ENCODE results near the gene JMJD1C. TPM values are rescaled to one million over a fixed set of nuclear protein-coding genes. Genes with fewer than 3 reads are reported as not detected.

The JMJD1C gene
- total RNA-seq, 1 donor from 2014 or later = 143 TPM

DNA sequence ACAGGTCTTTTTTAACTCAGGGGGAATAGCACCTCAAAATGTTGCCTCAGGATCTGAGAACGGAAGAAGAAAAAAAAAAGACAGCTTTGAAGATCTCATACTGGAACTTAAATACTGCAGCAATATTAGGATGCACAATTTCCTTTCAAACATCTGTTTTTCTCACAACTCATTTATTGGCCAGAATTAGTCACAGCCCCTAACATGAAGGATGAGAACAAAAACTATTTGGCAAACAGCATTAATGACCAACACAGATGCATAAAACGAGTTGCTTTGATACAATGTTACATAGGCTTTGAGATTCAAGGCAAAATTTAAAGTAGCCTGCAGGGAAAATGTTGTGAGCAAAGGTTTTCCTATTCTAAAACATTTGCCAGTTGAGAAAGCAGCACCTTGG is 36.5 kb downstream of the JMJD1C start:
- no peak overlapping the region for H3K27ac ChIP-seq
- peaks cover 32% of the 10 kb centered on the region for H3K36me3 Mint-ChIP-seq

DNA sequence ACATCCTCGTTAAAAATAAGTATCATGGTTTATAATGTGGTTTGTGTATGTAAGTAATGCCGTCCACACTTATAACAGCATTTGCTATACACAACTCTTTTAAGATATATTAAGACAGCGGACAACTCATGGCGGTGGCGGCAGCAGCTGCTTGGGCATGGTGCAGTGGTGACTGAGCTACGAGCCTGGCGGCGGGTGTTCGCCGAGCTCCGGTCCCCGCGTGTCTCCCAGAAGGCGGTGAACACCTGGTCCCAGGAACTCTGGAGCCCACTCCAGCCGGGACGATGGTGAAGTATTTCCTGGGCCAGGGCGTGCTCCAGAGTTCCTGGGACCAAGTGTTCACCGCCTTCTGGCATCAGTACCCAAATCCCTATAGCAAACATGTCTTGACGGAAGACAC is 38.8 kb downstream of the JMJD1C start:
- H3K9ac ChIP-seq = no peak overlapping the region
- peaks cover 10% of the 10 kb centered on the region for H3K9me3 Mint-ChIP-seq
- no peaks in the 10 kb centered on the region for H3K9me3 ChIP-seq (ENCODE audit: low read depth)
- H3K27me3 ChIP-seq = no peaks in the 10 kb centered on the region
- H3K4me1 Mint-ChIP-seq = peaks cover 8% of the 10 kb centered on the region
- peaks cover 31% of the 10 kb centered on the region for H4K20me1 ChIP-seq (ENCODE audit: low read depth)
- no peak overlapping the region for H3K27ac ChIP-seq
- H3K36me3 Mint-ChIP-seq = peaks cover 30% of the 10 kb centered on the region
- no peak overlapping the region for H3K4me2 ChIP-seq
- peaks cover 100% of the 10 kb centered on the region for H3K79me2 ChIP-seq (ENCODE audit: low read depth)
- H3K4me3 ChIP-seq = no peak overlapping the region
- H3K27me3 Mint-ChIP-seq (ENCODE audit: insufficient read depth, low read depth) = peaks cover 2% of the 10 kb centered on the region
- H3K4me3 Mint-ChIP-seq = no peak overlapping the region
- no peaks in the 10 kb centered on the region for H3K4me1 ChIP-seq
- H3K36me3 ChIP-seq = no peaks in the 10 kb centered on the region
- no peak overlapping the region for H2AFZ ChIP-seq (replicated peaks)
- no peak for DNase-seq (ENCODE audit: low spot score)
- TF ChIP-seq EZH2phosphoT487 (IDR thresholded peaks at IDR 0.05) (no peak), EZH2 (IDR thresholded peaks at IDR 0.05) (no peak)
- TF ChIP-seq, protein P1, sequence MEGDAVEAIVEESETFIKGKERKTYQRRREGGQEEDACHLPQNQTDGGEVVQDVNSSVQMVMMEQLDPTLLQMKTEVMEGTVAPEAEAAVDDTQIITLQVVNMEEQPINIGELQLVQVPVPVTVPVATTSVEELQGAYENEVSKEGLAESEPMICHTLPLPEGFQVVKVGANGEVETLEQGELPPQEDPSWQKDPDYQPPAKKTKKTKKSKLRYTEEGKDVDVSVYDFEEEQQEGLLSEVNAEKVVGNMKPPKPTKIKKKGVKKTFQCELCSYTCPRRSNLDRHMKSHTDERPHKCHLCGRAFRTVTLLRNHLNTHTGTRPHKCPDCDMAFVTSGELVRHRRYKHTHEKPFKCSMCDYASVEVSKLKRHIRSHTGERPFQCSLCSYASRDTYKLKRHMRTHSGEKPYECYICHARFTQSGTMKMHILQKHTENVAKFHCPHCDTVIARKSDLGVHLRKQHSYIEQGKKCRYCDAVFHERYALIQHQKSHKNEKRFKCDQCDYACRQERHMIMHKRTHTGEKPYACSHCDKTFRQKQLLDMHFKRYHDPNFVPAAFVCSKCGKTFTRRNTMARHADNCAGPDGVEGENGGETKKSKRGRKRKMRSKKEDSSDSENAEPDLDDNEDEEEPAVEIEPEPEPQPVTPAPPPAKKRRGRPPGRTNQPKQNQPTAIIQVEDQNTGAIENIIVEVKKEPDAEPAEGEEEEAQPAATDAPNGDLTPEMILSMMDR (IDR thresholded peaks at IDR 0.05) = no peak
- no peak overlapping the region for H3K27ac Mint-ChIP-seq
- no peaks in the 10 kb centered on the region for H3F3A ChIP-seq (ENCODE audit: low read depth)

More for the DNA sequence above, 36.5 kb downstream of the JMJD1C start:
- Histone ChIP-seq H3K4me2 (no peak overlapping the region), H3F3A (ENCODE audit: low read depth) (no peaks in the 10 kb centered on the region), H3K36me3 (no peaks in the 10 kb centered on the region), H3K79me2 (ENCODE audit: low read depth) (peaks cover 100% of the 10 kb centered on the region), H4K20me1 (ENCODE audit: low read depth) (peaks cover 25% of the 10 kb centered on the region), H2AFZ (replicated peaks) (no peak overlapping the region), H3K9ac (no peak overlapping the region), H3K27me3 (no peaks in the 10 kb centered on the region), H3K4me1 (peaks cover 2% of the 10 kb centered on the region), H3K9me3 (ENCODE audit: low read depth) (no peaks in the 10 kb centered on the region), H3K4me3 (no peak overlapping the region)
- H3K9me3 Mint-ChIP-seq = peaks cover 15% of the 10 kb centered on the region
- peaks cover 2% of the 10 kb centered on the region for H3K27me3 Mint-ChIP-seq (ENCODE audit: insufficient read depth, low read depth)
- H3K4me3 Mint-ChIP-seq = no peak overlapping the region
- TF ChIP-seq, protein P1 (IDR thresholded peaks at IDR 0.05) = no peak
- no peak for TF ChIP-seq EZH2phosphoT487 (IDR thresholded peaks at IDR 0.05)
- TF ChIP-seq EZH2 (IDR thresholded peaks at IDR 0.05) = no peak
- H3K4me1 Mint-ChIP-seq = peaks cover 10% of the 10 kb centered on the region
- no peak for DNase-seq (ENCODE audit: low spot score)
- no peak overlapping the region for H3K27ac Mint-ChIP-seq

DNA sequence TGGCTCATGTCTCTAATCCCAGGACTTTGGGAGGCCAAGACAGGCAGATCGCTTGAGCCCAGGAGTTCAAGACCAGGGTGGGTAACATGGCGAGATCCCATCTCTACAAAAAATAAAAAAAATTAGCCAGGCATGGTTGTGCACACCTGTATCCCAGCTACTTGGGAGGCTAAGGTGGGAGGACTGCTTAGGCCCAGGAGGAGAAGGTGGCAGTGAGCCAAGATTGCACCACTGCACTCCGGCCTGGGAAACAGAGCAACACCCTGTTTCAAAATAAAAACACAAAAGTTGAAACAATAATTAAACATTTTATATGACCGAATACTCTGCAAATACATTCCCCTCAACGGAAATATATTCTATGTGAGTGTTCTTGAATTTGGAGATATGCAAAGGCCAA is 40.3 kb downstream of the JMJD1C start:
- Mint-ChIP-seq H3K36me3 (peaks cover 22% of the 10 kb centered on the region), H3K27ac (no peak overlapping the region), H3K9me3 (peaks cover 4% of the 10 kb centered on the region), H3K4me1 (peaks cover 8% of the 10 kb centered on the region), H3K4me3 (no peak overlapping the region), H3K27me3 (ENCODE audit: insufficient read depth, low read depth) (no peaks in the 10 kb centered on the region)
- TF ChIP-seq EZH2 (IDR thresholded peaks at IDR 0.05) = no peak
- TF ChIP-seq, protein P1 (IDR thresholded peaks at IDR 0.05) = no peak
- TF ChIP-seq EZH2phosphoT487 (IDR thresholded peaks at IDR 0.05) = no peak
- DNase-seq (ENCODE audit: low spot score) = no peak
- H3F3A ChIP-seq (ENCODE audit: low read depth) = no peaks in the 10 kb centered on the region
- H3K27ac ChIP-seq = no peak overlapping the region
- H3K79me2 ChIP-seq (ENCODE audit: low read depth) = peaks cover 100% of the 10 kb centered on the region
- H2AFZ ChIP-seq (replicated peaks) = no peak overlapping the region
- no peaks in the 10 kb centered on the region for H3K27me3 ChIP-seq
- H3K36me3 ChIP-seq = no peaks in the 10 kb centered on the region
- H3K4me3 ChIP-seq = no peak overlapping the region
- H3K4me2 ChIP-seq = no peak overlapping the region
- no peaks in the 10 kb centered on the region for H3K4me1 ChIP-seq
- H4K20me1 ChIP-seq (ENCODE audit: low read depth) = peaks cover 28% of the 10 kb centered on the region
- no peak overlapping the region for H3K9ac ChIP-seq
- H3K9me3 ChIP-seq (ENCODE audit: low read depth) = no peaks in the 10 kb centered on the region
